Measurements from ENCODE around the gene GPR108.
"Not testable (repeated sequence)": the region's sequence is repeated elsewhere in the genome, so short reads cannot be mapped to it uniquely, and the experiment has no call there.

The GPR108 gene

DNA sequence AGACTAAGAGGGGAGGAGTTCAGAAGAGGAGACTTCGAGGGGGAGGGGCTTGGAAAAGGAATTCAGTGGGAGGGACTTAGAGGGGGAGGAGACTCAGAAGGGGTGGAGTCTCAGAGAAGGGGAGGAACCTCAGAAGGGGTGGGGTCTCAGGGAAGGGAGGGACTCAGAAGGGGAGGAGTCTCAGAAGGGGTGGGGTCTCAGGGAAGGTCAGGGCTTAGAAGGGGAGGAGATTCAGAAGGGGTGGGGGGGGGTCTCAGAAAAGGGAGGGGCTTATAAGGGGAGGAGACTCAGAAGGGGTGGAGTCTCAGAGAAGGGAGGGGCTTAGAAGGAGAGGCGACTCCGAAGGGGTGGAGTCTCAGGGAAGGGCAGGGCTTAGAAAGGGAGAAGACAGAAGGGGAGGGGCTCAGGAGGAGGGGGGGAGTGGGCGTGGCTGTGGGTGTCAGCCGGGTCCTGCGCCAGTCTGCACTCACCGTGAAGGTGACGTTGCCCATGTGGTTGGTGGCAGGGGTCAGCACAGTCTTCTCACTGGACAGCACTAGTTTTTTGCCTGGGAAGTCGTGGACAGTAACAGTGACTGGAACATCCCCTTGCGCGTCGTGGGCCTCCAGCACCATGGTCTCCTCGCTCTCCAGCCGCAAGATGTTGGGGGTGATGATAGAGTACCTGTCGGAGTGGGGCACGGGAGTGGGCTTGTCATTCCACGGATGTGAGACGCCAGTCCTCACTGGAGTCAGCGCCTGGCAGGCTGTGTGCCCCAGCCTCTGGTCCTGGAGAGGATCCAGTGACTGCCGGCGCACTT, 18.4 kb downstream of the GPR108 start:
- DNase-seq: no peak

DNA sequence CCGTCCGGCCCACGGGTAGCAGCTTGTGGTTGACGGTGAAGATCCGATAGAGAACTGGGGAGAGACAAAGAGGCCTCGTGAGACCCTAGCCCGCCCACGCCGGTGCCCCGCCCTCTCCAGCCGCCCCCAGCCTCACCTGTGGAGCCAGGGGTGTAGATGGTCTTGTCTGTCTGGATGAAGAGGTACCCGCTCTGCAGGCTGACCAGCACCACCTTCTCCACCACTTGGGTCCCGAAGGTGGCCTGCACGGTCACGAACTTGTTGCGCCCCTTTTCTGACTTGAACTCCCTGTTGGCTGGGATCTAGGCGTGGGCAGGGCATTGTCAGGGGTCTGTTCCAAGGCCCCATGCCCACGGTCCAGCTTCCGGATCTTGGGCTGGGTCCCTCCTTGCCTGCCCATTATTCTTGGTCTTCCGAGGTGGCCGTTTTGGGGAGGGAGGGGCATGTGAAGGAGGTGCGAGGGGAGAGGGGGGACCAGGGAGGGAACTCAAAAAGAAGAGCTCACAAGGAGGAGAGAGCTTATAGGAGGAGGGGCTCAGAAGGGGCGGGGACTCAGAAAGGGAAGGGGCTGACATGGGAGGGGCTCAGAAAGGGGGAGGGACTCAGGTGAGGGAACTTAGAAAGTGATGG, 19.2 kb downstream of the GPR108 start:
- DNase-seq: no peak

DNA sequence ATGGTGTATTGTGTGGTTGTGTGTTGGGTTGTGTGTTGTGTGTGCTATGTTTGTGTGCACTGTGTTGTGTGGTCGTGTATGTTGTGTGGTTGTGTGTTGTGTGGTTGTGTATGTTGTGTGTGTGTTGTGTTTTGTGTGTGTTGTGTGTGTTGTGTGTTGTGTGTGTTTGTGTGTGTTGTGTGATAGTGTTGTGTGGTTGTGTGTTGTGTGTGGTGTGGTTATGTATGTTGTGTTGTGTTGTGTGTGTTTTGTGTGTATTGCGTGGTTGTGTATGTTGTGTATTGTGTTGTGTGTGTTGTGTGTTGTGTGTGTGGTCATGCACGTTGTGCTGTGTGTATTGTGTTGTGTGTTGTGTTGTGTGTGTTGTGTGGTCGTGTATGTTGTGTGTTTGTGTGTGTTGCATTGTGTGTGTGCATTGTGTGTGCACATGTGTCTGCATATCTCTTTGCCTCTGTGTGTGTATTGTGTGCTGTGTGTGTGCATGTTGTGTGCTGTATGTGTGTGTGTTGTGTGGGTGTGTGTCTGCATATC, 19.9 kb downstream of the GPR108 start:
- DNase-seq: no peak

DNA sequence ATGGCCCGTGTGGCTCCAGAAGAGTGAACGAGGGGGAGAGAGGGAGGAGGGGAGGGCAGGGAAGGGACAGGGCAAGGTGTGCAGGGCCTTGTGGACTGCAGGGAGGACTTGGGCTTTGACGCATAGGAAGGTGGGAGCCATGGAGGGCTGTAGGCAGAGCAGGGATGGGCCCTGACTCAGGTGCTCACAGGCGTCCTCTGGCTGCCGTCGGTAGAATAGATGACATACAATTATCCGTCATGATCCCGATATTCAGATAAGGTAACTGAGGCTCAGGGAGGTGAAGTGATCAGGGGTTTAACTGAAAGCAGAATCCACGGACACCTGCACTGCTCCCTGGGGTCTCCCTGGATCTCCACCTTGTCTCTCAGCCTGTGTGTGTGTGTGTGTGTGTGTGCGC, 20.3 kb downstream of the GPR108 start:
- DNase-seq: no peak

DNA sequence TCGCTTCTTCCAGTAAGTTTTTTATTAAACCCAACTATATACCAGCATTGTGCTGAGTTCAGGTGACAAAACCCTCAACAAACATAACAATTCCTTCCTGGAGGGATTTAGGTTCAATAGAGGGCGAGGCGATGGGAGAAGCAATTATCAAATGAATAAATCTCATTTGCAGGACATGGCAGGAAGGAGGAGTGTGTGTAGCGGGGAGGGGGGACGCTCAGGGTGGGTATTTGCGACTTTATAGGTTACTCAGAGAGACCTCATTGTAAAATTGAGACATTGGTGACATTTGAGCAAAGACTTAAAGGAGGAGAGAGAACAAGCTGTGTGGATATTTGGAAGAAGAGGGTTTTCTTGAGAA, 20.8 kb downstream of the GPR108 start:
- no peak for DNase-seq

DNA sequence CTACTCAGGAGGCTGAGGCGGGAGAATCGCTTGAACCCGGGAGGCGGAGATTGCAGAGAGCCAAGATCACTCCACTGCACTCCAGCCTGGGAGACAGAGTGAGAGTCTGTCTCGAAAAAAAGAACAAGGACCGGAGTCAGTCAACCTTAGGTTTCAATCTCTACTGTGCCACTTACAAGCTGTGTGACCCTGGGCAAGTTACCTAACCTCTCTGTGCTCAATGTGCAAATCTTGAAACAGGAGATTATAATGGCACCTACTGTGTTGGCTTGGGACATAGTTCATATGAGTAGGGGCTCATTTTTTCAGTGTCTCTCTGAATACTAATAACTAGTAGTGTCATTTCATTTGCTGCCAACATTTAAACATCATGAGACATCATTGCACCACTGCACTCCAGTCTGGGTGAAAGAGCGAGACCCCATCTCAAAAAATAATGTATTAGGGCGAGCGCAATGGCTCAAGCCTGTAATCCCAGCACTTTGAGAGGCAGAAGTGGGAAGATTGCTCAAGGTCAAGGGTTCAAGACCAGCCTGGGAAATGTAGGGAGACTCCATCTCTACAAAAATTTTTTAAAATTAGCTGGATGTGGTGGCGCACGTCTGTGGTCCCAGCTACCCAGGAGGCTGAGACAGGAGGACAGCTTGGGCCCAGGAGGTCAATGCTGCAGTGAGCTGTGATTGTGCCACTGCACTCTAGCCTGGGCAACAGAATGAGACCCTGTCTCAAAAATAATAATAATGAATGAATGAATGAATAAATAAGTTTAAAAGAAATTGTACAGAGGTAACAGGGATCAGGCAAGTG, 22.4 kb downstream of the GPR108 start:
- DNase-seq: no peak

DNA sequence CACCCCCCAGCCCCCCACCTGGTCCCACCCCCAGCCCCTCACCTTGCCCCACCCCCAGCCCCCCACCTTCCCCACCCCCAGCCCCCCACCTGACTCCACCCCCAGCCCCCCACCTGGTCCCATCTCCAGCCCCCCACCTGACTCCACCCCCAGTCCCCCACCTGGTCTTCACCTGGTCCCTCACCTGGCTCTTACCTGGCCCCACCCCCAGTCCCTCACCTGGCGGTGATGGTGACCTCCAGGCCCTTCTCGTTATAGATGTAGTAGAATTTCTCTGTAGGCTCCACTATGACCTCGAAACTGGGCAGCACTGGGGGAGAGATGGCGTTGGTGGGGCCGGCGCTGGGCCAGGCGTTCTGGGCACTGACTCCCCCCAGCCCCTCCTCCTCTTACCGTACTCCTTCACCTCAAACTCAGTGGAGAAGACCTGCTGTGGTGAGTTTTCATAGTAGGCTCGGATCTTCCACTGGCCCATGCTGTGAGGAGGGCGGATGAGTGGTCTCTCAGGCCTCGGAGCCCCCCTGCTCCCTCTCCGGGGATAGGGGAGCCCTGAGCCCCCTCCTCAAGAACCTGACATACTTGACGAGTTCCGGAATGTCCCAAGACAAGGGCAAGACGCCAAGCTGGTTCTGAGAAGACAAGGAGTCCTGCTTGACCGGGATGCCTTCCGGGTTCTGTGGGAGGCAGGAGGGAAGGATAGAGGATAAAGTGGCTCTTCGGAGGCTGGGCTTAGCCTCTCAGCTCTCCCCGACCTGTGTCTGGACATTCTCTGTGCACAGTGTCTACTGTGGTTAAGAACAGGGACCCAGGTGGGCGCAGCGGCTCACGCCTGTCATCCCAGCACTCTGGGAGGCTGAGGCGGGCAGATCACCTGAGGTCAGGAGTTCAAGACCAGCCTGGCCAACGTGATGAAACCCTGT, 23.3 kb downstream of the GPR108 start:
- DNase-seq: no peak

DNA sequence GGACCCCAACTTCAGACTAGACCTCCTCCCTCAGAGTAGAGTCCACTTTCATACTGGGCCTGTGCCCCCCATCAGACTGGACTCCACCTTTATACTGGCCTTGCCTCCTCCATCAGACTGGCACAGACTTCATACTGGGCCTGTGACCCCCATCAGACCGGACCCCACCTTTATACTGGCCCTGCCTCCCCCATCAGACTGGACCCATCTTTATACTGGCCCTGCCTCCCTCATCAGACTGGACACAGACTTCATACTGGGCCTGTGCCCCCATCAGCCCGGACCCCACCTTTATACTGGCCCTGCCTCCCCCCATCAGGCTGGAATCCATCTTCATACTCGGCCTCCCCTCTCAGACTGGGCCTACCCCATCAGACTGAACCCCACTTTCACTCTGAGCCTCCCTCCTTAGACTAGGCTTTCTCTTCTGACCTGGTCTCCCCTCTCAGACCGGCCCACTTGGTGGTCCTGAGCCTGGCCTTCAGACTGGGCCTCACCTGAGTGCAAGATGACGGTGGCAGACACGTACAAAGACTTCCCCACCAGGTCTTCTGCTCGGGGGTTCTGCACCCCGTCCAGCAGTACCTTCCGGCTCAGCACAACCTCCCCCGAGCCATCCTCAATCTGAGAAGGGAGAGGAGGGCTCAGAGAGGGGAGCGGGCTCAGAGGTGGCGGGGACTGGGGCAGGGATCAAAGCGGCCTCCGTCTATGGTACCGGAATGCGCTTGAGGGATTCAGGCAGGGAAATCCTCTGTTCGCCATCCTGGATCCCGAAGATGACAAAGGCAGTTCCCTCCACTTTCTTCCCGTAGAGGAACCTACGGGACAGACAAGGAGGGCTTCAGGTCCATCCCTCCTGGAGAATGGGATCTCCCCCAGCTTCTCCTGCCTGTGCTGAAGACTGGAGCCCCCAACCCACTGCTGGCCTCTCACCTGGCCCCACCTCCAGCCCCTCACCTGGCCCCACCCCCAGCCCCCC, 24.4 kb downstream of the GPR108 start:
- DNase-seq: no peak

DNA sequence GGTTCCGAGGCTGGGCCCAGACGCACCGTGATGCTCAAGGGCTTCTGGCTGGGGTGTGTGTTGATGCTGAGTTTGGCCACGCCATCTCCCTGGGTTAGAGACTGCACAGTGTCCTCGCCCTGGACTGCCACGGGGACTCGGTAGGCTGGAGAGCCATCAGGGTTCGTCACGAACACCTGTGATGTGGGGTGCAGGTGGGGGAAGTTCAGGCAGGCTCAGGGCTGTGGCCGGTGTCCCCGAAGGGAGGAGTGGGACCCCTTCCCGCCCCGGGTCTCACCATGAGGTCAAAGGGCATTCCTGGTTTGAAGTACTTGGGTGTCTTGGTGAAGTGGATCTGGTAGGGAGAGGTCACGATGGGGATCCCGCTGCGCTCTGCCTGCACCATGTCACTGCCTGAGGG, 25.1 kb downstream of the GPR108 start:
- no peak for DNase-seq

DNA sequence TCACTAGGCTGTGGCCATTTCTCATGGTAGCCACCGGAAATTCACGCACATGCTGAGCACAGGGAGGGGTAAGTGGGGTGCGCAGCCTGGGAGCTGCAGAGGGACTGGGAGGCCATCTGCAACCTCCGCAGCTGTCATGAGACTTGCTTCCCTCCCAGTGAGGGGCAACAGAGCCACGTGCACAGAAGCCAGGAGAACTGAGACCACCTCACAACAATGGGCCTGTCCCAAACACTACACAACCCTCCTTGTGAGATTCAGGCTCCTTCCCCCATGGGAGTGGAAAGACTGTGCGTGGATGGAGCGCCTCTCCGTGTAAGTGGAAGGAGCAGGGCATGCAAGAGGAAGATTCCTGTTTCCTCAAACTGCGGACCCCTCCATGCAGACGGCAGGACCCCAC, 25.8 kb downstream of the GPR108 start:
- DNase-seq: no peak

DNA sequence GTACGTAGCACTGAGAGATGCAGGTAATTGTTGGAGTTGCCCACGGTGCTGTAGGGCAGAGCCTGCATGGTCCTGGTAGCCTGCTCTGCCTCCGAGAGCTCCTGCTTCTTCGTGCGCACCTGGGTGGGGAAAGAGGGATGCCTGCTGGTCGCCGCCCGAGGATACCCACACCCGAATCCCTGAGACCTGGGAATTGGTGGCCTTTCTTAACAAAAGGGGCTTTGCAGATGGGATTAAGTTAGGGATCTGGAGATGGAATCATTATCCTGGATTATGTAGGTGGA, 26.4 kb downstream of the GPR108 start:
- no peak for DNase-seq

DNA sequence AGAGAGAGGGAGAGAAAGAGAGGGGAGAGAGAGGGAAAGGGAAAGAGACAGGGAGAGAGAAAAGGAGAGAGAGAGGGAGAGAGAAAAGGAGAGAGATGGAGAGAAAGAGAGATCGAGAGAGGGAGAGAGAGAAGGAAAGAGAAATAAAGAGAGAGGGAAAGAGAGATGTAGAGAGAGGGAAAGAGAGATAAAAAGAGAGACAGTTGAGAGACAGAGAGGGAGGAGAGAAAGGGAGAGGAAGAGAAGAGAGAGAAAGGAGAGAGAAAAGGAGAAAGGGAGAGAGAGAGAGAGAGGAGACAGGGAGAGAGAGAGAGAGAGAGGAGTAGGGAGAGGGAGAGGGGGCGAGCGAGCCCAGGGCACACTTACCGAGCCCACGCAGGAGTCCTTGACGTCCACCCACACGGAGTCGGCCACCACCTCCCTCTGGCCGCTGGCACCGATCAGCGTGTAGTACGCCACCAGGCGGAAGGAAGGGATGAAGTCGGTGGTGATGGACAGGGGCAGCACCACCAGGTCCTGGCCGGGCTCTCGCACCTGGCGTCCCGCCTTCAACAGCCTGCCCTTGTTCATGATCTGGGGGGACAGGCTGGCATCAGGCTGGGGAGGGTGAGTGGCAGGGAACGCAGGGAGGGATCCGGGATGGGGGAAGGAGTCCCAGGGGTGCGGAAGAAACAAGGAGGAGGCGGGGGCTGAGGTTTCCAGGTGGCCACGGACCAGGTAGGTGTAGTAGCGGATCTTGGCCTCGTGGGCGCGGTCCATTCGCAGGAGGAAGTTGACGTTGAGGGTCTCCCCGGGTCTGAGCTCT, 26.9 kb downstream of the GPR108 start:
- no peak for DNase-seq

DNA sequence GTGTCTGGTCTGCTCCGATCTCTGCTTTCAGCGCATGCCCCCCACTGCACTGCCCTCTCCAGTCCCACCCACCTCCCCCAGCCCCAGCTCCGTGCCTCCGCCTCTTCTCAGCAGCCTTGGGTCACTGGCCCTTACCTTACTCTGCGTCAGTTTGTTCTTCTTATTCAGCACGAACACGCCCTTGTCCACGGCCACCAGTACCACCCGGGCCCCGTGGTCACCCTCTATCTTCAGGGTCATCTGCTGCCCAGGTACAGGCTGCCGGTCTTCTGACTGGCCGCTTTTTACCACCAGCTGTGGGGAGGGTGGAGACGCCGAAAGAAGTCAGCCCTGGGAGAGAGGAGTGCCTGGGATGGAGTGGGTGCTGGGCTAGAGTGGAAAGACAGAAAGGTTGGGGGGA, 27.8 kb downstream of the GPR108 start:
- no peak for DNase-seq

DNA sequence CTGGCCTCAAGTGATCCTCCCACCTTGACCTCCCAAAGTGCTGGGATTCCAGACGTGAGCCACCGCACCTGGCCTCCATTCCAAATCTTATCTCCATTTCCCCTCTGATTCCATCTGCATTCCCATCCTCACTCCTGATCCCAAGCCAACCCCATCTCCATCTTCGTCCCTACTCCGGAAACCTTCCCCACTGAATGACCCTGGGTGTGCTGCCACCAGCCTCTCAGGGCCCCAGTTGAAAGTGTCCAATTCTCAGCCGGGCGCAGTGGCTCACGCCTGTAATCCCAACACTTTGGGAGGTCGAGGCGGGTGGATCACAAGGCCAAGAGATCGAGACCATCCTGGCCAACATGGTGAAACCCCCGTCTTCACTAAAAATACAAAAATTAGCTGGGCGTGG, 28.5 kb downstream of the GPR108 start:
- not testable (repeated sequence) for DNase-seq

DNA sequence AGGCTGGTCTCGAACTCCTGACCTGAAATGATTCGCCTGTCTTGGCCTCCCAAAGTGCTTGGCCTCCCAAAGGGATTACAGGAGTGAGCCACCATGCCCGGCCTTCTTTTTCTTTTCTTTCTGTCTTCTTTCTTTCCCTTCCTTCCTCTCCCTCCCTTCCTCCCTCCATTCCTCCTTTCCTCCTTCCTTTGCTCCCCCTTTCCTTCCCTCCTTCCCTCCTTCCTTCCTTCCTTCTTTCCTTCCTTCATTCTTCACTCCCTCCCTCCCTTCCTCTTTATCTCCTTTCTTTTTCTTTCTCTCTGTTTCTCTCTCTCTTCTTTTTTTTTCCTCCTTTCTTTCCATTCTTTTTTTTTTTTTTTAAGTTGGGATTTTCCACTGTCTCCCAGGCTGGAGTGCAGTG, 29.0 kb downstream of the GPR108 start:
- DNase-seq: no peak

DNA sequence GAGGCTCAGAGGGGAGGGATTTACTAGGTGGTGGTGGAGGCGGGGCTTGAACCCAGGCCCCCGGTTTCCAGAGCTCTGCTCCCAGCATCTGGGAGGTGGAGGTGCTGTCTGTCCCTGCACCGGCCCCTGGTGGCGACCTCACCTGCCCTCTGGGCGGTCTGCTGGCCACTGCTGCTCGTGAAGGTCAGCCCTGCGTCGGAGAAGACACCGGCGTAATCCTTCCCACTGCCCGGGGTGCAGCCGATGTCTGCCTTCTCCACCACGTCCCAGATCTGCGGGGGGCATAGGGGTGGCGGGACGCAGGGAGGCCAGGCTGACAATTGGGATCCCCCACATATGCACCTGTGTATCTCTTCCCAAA, 29.7 kb downstream of the GPR108 start:
- no peak for DNase-seq

DNA sequence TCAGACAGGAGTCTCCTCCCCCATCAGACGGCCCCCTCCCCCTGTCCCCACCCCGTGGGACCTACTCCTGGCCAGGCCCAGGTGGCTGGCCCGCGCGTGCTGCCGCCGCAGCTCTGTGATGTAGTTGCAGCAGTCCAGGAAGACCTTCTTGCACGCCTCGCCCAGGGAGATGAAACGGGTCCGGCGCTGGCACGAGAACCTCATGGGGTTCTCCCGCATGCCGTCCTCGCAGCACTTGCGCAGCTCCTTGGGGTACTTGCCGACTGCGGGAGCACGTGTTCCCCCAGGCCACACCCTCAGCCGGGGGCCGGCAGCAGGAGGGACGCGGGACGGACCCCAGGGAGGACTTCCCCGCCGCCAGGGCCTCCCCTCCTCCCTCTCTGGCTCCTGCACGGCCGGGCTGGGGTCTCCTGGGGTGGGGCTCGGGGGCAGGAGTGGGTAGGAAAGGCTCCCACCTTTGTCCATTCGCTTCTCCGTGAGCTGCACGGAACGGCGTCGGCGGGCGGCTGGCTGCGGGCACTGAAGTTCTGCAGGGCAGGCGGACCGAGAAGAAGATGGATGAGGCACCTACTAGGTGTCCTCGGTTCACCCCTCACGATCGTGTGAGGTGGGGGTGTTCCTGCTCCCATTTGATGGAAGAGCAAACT, 30.2 kb downstream of the GPR108 start:
- no peak for DNase-seq

DNA sequence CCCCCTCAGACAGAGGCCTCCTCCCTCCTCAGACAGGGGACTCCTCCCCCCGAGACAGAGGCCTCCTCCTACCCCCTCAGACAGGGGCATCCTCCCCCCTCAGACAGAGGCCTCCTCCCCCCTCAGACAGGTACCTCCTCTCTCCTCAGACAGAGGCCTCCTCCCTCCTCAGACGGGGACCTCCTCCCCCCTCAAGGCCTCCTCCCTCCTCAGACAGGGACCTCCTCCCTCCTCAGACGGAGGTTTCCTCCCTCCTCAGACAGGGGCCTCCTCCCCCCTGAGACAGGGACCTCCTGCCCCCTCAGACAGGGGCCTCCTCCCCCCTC, 30.8 kb downstream of the GPR108 start:
- DNase-seq: no peak

DNA sequence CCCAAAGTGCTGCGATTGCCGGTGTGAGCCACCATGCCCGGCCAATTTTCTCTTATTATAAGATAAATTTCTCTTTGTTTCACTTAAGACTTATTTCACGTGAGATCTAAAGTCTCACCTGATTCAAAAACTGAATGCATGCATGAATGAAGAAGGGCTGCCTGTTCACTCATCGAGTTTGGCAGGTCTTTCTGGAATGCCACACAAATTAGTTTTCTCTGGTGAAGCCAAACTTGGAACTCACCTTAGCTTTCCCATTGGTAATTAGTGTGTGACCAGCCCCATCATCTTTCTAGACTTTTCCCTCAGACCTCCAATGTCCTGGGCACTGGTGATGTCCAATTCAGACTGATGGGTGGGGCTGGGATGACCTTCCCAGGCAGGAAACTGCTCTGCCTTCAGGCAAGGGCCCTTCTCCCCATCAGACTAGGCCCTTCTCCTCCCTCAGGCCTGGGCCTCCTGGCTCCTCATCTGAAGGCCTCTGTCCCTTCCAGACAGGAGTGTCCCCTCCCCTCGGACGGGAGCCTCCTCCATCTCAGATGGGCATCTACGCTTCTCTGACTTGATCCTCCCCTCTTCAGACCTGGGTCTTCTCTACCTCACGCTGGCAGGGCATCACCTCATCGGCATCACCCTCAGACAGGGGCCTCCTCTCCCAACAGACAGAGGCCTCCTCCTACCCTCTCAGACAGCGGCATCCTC, 31.3 kb downstream of the GPR108 start:
- no peak for DNase-seq
